ENCODE data around the gene EHBP1L1.
A peak's percentile ranks its signal among the peaks of the same experiment; 100 is the strongest.

DNA sequence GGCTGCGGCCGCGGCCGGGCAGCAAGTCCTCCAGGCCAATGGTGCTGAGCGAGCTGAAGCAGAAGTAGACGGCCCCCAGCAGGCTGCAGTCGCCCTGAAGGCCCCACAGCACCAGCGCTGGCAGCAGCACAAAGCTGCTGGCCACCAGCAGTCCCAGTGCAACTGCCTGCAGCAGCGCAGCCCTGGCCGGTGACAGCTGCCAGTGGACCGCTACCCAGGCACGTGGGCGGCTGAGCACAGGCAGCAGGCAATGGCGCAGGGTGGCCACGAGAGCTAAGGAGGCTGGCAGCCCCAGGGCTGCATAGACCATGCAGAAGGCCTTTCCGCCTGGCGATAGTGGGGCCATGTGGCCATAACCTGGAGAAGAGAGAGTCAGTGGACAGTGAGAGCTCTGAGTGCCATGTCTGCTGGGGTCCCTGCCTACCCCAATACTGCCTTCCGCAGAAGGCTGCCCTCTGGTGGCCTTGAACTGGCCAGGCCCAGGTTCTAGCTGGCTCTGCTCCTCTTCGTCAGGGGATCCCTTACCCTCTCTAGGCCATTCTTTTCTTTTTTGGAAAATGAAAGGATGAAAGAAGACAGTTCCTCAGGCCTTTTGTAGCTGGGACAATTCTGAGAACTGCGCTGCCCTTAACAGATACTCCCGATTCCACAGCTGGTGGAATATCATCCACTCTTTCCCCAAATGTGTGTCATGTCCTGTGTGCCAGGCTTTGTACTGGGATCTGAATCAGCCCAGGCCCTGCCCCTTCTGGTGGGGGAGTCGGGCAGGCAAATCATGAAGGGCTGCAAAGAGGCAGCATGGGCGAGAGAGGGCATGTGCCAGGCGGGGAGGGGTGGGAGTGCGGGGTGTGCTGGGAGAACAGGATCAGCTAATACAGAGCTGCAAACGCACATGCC, 17.9 kb downstream of the EHBP1L1 start:
- TF ChIP-seq, protein P1, sequence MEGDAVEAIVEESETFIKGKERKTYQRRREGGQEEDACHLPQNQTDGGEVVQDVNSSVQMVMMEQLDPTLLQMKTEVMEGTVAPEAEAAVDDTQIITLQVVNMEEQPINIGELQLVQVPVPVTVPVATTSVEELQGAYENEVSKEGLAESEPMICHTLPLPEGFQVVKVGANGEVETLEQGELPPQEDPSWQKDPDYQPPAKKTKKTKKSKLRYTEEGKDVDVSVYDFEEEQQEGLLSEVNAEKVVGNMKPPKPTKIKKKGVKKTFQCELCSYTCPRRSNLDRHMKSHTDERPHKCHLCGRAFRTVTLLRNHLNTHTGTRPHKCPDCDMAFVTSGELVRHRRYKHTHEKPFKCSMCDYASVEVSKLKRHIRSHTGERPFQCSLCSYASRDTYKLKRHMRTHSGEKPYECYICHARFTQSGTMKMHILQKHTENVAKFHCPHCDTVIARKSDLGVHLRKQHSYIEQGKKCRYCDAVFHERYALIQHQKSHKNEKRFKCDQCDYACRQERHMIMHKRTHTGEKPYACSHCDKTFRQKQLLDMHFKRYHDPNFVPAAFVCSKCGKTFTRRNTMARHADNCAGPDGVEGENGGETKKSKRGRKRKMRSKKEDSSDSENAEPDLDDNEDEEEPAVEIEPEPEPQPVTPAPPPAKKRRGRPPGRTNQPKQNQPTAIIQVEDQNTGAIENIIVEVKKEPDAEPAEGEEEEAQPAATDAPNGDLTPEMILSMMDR (conservative IDR thresholded peaks at IDR 0.05 in 1 of 2, IDR thresholded peaks at IDR 0.05 in 1 of 2; ENCODE audit: low read depth in 1 of 2, low read length in 2 of 2): peak; percentile 56 to 76
- no peak for TF ChIP-seq EZH2 (IDR thresholded peaks at IDR 0.05; ENCODE audit: low read length, missing control alignments)

Data from fibroblast of lung (primary cell).